Activated CD8-positive, alpha-beta memory T cell treated with anti-CD3 and anti-CD28 coated beads for 48 hours (primary cell): ENCODE measurements around the gene DVL3.
"Not testable (repeated sequence)": the region's sequence is repeated elsewhere in the genome, so short reads cannot be mapped to it uniquely, and the experiment has no call there.

ENCODE experiments used
- DNase-seq, 3 experiments: peaks; one replicate each; pipeline ENCODE4 v3.0.0-alpha.2; 2020; ENCODE audit warnings: low read depth in 2 of 3, low spot score in 2 of 3

DVL3 gene

DNA sequence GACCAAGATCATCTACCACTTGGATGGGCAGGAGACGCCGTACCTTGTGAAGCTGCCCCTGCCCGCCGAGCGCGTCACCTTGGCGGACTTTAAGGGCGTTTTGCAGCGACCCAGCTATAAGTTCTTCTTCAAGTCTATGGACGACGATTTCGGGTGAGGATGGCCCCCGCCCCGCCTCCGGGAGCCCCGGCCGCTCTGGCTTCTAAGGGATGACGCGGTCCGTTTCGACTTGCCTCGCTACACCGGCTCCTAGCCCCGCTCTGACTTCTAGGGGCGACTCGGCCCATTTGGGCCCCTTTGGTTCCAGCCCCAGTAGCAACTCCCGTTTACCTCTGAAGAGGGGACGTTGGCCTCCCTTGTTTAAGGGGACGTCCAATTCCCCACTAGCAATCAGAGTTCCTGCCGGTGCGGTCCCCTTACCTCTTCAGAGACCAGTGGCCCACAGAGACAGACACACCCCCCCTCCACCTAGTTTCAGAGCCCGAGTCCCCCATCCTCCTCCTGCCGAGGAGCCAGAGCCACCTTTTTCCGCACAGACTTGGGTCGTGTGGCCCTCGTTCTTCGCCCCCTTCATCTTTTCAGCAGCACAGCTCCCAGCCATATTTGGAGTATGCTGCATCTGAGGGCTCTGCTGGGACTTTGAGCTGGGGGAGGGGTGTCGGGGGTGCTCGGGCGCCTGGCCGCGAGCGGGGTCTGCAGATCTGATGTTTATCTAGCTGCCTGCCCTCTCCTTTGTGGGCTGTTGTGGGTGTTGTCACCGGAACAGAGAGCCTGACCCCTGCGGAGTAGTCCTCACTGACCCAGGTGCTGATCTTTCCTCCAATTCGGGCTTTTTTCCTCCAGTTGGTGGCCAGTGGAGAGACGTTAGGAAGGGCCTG is 706 bp downstream of the DVL3 start:
- DNase-seq, result peak in 1 of 3 experiments; percentile 34

DNA sequence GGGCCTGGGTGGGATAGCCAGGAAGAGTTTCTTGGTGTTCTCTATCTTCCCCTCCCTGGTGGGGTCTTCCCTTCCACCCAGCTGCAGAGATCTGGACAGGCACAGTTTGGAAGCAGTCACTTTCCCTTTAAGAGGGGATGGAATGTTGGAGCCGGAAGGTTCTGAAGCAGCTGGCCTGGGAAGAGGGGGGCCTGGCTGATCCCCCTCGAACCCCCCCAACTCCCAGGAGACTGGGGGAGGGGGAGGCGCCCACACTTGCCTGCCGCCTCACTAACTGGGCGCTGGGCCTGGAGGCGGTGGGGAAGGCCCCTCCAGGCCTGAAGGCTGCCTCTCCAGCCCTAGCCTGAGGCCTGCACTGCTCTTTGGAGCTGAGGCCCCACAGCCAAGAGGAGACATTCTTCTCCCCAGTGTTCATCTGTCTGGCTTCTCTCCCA is 1.4 kb downstream of the DVL3 start:
- no peak for DNase-seq

DNA sequence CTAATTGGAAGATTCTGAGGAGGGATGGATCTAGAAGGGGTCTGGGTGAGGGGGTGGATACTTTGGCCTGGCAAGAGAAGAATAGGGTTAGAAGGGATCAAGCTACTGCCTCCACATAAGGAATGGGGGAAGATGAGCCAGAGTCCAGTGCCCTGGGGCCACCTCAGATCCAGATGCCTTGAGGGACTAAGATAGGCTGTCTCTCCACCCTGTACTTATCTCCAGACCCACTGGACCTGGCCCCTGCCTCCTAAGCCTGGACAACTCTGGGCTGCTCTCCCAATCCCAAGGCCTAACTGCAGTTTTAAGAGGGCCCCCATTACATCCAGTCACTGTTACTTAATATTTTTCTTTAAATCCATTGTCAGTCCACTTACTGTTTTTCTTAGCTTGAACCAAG is 2.0 kb downstream of the DVL3 start:
- no peak for DNase-seq

DNA sequence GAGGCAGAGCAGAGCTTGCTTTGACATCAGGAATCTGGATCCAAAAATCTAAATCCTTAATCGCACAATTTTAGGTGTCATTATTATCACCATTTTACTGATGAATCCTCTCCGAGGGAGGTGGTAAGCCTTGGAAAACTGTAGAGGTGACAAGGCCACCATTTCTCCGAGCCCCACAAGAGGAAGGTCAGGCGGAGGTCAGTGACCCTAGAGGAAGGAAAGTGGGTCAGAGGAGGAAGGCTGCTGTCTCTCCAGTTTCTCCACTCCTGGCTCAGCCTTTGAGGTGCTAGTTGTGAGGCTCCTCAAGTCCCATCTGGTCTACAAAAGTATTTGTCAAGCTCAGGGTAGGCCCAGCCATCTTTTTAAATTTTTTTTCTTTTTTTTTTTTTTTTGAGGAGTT is 3.2 kb downstream of the DVL3 start:
- DNase-seq, result no peak

DNA sequence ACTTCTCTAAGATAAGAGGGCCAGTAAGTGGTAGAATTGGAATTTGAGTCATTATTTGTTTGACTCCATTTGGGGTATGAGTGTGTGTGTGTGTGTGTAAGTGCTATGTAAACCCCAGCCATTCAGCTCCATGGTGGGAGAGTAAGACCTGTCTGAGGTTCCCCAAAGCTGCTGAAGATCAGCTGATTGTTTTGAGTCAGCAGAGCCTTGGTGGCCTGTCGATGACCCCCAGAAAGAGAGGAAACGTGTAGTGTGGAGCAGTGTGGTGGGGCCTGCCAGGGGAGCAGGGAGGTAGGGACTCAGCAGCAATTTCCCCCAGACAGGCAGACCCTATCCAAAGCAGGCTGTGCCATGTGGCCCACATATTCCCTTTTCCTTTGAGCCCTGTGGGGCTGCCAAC is 5.3 kb downstream of the DVL3 start:
- no peak for DNase-seq

DNA sequence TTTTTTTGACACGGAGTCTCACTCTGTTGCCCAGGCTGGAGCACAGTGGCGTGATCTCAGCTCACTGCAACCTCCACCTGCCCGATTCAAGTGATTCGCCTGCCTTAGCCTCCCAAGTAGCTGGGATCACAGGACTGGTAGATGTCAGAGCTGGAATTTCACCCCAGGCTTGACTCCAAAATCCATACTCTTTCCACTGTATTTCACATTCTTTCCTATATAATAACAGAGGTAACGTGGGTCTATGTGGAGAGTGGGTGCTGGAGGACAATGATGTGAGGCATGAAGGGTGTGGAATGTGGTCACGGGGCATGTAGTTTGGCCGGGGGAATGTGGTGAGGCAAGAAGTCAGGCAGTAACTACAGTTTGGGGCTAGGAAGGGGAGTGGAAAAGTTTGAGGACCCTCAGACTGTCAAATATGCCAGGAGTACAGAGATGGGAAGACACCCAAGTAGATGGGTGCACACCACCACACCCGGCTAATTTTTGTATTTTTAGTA is 7.4 kb downstream of the DVL3 start:
- DNase-seq, result not testable (repeated sequence)

DNA sequence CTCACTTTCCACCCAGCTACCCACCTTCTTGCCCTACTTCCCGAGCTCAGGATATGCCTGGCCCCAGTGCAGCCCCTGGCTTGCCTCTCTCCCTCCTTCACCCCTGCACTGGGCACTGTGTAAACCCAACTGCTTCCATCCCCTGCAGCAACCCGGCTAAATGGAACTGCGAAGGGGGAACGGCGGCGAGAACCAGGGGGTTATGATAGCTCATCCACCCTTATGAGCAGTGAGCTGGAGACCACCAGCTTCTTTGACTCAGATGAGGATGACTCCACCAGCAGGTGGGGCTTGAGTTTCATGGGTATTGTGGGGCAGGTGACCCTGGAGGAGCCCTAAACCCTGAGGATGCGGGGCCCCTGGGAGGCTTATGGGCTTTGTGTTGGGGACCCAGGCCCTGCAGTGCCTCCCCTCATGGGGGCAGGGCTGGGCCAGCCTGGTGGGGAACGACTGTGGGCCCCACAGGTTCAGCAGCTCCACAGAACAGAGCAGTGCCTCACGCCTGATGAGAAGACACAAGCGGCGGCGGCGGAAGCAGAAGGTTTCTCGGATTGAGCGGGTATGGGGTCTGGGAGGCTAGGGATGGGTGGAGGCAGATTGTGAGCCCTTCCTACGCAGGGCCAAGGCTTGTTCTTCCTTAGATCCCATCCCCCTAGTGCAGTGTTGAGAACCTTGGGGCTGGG is 9.6 kb downstream of the DVL3 start:
- DNase-seq, result no peak

DNA sequence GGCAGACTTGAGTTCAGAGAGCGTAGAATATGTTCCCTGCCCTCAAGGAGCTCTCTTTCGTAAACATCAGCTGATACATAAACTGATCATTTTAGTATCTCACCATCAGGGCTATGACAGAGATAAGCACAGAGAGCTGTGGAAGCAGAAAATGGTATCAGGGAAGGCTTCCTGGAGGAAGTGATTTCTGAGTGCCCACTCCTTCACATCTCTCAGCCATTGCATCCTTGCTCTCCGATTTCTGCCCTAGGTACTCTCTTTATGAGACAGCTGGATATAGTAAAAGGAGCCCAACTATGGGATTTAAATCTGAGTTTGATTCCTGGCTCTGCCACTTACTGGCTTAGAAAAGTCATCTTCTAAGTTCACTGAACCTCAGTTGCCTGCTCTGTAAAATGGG is 10.4 kb downstream of the DVL3 start:
- DNase-seq, result no peak

DNA sequence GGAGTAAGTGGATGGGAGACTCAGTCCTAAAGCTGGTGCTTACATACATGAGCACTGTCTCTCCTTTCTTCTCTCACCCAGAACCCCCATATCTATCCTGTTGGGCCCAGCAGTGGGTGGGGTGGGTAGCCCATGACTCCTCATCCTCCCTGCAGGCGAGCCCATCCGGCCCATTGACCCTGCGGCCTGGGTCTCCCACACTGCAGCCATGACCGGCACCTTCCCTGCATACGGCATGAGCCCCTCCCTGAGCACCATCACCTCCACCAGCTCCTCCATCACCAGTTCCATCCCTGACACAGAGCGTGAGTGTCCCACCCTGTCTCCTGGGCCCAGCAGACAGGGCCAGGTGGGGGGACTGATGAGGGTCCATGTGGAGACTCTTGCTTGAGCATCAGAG is 11.5 kb downstream of the DVL3 start:
- no peak for DNase-seq

DNA sequence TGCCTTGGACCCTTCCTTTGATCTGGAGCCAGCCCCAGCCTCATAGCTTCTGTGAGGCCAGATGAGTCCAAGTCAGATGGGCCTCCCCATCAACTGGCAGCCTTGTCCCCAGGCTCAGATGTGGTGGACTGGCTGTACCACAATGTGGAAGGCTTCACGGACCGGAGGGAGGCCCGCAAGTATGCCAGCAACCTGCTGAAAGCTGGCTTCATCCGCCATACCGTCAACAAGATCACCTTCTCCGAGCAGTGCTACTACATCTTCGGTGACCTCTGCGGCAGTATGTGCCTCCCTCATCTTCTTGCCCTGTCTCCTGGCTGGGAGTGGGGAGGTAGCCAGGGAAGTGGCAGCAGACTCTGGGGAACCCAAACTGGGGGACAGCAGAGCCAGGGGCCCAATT is 12.6 kb downstream of the DVL3 start:
- no peak for DNase-seq

DNA sequence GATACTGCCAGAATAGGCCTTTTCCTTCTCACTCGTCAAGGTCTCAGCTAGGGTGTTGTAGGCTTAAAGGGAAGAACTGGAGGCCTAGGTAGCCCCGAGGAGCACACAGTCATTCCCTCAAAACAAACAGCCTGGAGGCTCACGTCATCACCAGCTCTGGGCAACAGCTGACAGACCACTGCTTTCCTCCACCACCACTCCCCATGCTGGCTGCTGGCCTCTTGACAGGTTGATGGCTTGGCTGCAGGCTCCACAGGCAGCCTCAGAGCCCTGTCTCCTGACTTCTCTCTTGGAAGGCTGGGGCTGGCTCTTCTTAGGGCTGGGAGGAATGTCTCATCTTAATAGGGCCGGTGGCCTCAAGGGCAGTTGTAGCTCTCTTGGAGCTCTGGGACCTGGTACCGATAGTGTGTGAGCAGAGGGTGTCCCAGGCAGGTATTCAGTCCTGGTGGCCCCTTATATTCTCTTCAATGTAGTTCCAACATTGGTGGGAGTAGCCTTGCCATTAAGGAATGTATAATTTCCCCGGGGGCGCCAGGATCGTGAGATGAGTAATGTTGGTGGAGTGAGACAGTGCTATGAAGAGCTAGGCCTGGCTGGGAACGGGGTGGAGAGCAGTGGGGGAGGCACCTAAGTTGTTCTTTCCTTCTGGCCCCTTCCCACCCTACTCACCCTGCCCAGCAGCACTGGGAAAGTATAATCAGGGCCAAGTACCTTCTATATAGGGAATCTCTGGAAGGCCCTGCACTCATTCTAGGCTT is 13.4 kb downstream of the DVL3 start:
- DNase-seq, result no peak

DNA sequence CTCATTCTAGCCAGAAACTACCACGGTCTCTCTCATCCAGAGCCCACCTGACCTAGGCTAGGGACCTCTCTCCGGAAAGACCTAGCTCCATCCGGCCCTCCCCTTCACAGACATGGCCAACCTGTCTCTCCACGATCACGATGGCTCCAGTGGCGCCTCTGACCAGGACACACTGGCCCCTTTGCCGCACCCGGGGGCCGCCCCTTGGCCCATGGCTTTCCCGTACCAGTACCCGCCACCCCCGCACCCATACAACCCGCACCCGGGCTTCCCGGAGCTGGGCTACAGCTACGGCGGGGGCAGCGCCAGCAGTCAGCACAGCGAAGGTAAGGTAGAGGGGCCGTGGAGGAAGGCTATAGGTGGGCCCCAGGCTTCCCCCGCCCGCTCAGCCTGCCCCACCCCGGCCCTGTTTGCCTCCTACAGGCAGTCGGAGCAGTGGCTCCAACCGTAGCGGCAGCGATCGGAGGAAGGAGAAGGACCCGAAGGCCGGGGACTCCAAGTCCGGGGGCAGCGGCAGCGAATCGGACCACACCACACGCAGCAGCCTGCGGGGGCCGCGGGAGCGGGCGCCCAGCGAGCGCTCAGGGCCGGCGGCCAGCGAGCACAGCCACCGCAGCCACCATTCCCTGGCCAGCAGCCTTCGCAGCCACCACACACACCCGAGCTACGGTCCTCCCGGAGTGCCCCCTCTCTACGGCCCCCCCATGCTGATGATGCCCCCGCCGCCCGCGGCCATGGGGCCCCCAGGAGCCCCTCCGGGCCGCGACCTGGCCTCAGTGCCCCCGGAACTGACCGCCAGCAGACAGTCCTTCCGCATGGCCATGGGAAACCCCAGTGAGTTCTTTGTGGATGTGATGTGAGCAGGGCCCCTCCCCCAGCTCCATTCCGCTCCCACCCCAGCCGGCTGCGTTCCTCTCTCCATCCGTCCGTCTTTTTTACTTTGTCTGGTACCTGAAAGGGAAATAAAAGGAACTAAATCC is 15.0 kb downstream of the DVL3 start:
- no peak for DNase-seq

DNA sequence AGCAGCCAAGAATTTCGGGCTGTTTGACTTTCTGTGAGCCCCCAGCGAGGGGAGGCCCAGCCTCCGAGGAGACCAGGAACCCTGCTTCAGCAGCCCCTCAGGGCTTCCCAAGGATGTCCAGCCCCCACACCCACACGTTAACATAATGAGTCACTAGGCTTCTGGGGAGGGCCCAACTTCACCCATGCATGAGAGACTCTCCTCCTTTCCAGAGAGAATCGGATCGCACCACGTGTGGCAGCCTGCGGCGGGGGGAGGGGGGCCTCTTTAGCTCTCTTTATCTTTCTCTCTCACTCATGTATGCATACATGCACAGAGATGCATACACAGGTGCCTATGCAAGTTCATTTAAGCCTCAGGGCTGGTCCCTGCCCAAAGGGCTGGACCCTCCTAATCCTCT is 16.4 kb downstream of the DVL3 start:
- no peak for DNase-seq

DNA sequence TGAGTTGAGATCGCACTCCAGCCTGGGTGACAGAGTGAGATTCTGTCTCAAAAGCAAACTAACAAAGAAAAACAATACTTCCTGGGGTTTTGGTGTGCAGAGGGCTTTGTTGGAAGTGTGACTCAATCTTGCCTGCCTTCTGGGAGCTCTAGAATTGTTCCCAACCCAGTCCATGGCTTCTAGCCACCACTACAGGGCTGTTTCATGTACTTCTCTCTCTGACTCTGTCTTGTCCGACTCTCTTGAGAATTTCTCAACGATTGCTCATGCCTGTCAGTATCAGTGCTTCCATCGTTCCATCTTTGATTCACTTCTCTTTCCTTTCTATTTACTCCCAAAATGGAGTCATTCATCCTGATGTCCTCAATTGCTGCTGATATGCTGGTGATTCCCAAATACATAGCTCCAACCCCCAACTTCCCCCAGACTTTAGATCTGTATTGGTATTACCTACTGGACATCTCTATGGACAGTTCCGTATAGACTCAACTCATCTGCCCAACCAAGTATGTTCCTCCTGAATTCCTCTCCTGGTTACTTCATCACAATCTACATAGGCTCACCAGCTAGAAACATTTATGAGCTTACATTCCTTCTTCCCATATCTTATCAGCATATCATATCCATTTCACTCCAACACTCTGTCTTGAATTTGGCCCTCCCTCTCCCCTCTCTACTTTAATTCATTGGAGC is 17.6 kb downstream of the DVL3 start:
- no peak for DNase-seq

DNA sequence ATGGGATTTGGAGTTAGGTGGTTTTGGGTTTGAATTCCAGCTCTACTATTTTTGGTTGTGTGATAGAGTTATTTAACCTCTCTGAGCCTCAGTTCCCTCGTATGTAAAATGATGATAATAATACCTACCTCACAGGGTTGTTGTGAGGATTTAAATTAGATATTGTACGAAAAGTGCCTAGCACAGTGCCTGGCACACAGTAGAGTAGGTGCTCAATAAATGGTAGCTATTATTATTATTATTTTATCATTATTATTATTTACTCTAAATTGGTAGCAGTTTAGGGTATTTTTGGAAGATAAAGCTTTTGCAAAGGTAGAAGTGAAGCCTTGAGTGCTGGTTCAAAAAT is 18.2 kb downstream of the DVL3 start:
- DNase-seq, result no peak

DNA sequence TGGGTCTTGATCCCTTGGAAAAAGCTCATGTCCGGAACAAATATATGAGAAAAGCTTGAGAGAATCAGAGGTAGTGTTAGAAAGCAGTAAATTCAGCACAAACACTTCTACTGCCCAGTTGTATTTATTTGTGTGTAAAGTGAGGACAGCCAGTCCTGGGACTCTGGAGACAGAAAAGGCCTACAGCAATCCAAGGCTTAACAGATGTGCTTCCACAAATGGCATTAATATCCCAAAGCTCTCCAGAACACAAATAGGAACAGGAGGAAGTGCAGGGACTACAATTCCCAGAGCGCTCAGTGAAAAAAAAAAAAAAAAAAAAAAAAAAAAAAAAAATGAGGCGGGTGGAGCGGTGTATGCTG is 19.1 kb downstream of the DVL3 start:
- DNase-seq, result no peak

DNA sequence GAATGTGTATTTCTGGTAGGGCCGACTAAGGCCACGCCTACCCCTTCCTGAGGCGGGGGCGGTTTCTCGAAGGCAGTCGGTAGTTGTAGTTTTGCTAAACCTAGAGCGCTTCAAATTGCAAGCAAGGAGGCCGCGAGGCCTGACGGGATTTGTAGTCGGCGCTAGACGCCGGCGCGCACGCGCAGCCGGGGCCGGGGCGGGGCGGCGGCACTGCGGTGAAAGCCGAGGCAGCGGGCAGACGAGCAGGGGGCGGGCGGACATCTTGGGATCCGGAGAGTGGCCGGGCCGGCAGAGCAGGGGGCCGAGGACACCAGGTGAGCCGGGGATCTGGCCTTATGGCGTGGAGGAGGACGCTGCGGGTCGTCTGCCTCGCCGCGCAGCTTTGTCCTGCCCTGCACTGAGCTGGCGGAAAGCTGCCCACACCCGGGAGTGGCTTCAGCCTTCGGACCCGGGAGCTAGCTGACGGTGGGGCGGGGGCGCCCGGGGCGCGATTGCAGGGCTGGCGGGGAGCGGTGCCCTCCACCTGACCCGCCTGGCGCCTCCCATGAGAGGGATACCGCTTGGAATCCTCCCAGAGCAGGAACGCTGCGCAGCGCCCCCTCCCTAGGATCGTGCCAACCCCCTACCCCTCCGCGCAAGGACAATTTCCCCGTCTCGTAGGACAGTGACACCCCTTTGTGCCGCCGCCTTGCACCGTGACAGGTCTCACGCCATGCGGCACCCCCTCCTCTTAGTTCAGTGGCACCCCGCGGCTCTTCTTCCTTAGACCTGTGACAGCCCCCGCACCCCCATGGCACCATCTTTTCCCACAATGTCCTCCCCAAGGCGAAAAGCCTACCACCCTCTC is 19.7 kb downstream of the DVL3 start, which contains the start of gene AP2M1:
TSS of gene AP2M1 (plus strand) at position 210 of the 847 bp plus-strand sequence. CDS start 2,139 bp downstream, outside the sequence.
- DNase-seq, result peak; percentile 84 to 97 (median 88)

DNA sequence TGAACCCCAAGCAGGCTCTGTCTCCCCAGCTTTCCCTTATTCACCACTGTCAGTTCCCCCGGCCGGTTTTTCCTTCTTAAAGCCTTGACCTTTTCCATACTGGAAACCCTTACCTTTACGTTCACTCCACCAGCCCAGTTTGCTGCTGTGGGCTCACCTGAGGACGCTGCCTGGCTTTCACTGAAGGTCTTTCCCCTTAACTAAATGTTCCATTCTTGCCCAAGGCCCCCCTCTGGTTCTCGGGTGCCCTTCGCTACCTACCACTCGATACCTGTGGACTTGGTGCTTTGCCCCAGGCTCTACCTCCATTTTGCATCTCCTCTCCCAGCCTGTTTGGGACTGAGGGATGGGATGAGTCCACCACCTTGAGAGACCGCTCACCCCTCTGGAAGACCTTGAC is 20.3 kb downstream of the DVL3 start:
- DNase-seq, result no peak

DNA sequence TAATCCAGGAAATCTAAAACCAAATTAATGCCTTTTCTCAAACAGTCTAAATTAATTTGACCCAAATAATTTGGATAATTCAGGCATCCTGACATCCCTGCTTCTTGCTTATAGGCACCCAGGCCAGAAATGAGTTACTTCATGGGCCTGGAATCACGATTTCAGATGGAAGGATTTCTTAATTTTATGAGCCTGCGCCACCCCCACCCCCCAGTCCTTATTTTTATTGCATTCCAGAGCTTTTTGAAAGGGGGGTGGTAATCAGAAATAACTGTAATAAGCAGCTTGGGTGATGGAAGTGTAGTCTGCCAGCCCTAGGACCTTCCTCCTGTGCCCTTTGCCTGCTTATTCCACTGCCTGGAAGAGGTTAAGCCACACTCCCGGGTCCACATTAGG is 20.8 kb downstream of the DVL3 start:
- no peak for DNase-seq
